Measurements from ENCODE around the gene ZACN.

Gene ZACN

GRCh38 chr17:76081295-76082210 lies 2.6 kb downstream of the ZACN start:
- DNase-seq (ENCODE audit: low read depth in 1 of 2, low spot score in 1 of 2): no peak

DNA sequence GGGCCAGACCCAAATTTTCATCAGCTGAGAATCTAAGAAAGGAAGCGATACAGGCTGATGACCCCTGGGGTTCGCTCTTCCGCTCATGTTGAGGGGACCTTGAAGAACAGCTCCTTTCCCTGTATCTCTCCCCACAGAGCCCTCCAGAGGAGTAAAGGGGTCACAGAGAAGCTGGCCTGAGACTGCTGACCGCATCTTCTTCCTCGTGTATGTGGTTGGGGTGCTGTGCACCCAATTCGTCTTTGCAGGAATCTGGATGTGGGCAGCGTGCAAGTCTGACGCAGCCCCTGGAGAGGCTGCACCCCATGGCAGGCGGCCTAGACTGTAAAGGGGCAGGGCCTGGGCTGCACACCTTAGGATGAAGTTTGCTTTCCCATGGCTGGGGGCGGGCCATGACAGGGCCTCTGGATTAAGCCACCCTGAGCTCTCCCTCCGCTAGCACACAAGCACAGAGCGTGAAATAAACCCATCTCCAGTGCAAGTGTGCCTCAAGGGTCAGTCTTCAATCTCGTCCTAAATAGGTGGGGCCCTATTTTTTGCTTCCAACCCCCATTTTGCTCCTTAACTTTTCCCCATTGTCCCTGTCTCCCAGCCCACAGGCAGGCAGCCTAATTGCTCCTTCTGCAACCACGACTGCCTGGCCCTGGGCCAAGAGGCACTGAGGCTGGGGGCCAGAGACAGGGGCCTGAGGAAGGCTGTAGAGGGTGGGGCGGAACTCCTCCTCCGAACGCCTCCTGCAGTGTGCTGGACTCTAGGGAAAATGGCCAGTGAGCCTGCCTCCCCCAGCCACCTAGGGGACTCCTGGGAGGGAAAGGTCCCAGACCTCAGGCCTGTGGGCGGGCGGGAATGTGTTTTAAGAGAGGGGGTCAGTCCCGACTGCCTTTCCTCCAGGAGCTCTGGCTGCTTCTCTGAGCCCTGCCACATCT lies 3.6 kb downstream of the ZACN start:
- DNase-seq (ENCODE audit: low read depth in 1 of 2, low spot score in 1 of 2): no peak

DNA sequence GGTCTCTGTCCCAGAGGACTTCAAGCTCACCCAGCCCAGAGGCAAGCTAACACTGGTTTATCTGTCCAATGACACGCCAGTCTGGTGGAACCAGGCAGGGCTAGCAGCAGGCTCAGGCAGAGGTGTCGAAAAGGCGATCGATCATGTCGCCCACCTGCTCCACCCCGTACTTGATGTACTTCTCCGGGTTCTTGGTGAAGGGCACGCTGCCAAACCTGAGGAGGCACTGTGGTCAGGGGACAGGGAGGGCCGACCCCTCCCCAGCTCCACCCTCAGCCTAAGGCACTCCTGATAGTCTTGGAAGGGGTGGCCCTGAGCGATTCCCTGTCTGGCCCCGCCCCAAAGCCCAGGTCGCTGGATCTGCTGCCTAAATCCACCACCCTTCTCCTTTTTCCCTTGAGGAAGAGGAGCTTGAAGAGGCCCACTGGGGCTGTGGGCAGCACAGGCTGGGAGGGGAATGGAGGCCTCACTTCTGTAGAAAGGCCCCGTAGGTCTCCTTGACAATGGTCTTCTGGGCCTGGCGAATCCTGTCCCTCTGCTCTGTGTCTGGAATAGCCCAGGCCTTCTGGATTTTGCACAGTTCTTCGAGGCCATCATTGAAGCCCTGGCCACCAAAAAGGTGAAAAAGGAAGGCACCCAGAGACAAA lies 4.7 kb downstream of the ZACN start:
- DNase-seq (ENCODE audit: low read depth in 1 of 2, low spot score in 1 of 2): no peak

- no peak for DNase-seq (ENCODE audit: low read depth in 1 of 2, low spot score in 1 of 2)
Measured at GRCh38 chr17:76085066-76085730, 6.2 kb downstream of the ZACN start.

DNA sequence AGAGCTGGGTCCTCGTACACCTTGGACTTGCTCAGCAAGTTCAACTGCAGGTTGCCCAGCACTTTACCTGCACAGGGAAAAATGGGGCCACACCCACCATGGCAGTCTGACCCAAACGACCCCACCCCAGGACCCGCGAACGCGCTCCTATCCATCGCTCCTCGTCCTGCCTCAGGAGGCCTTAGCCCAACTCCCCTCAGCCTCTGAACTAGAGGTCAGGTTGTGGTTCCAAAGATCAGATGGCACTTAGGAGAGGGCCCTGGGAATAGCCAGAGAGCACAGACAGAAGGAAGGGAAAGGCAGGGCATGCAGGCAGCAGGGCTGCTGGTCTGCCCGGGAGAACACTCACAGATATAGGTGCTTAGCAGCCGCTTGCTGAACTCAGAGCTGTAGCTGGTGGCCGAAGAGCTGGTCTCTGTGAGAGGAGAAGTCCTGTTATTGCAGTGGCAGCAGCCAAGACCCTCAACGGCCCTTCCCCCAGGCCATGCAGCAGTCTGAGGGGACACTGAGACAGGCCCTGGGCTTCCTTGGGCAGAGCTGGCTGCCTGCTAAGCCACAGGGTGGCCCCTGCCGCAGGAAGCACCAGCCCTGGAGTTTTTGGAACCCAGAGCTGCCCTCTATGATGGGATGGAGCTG lies 6.9 kb downstream of the ZACN start:
- DNase-seq (ENCODE audit: low read depth in 1 of 2, low spot score in 1 of 2): no peak

GRCh38 chr17:76086384-76086783 lies 7.4 kb downstream of the ZACN start:
- DNase-seq (ENCODE audit: low read depth in 1 of 2, low spot score in 1 of 2): no peak

DNA sequence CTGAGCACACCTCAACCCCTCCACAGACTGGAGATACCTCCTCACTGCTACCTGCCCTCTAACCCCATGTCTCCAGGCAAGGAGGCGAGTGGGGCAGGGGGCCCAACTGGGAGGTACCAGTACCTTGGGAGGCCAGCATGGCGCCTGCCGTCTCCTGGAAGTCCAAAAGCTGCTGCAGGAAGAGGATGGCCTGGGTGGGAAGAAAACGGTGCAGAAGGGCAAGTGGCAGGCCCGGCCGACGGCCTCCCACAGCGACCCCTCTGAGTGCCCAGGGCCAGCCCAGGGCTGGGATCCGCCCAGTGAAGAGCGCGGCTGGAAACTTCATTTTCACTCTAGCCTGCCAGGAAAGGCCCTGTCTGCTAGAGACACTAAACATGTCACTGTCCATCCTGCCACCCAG lies 8.5 kb downstream of the ZACN start:
- DNase-seq (ENCODE audit: low read depth in 1 of 2, low spot score in 1 of 2): no peak

GRCh38 chr17:76088041-76088867 lies 9.3 kb downstream of the ZACN start:
- no peak for DNase-seq (ENCODE audit: low read depth in 1 of 2, low spot score in 1 of 2)

DNA sequence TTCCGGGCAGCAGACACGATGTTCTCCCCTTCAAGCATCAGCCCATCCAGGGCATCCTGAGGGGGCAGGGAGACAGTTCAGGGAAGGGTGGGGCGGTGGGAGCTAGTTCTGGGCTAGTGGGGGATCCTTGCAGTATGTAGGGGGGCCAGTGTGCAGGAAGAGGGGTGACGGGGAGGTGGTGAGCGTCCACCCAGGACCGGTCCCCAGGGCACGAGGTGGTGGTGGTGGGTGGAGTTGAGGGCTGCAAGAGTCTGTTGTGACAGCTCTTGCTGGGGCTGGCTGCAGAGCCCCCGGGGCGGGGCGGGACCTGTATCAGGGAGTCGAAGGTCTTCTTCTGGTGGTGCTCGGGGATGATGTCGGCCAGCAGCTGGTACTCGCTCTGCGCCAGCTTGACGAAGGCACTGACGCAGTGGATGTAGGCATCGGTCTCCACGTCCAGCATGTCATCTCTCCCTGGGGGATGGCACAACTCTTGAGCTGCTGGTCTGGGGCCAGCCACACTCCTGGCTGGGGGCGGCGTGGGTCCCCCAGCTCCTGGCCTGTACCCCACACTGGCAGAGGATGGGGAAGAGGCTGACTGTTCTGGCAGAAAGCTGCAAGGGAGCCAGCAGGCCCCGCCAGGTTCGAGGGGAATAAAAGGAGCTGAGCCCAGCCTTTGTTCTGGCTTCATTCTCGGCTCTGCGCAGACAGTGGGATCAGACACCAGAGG lies 10.0 kb downstream of the ZACN start:
- no peak for DNase-seq (ENCODE audit: low read depth in 1 of 2, low spot score in 1 of 2)

DNA sequence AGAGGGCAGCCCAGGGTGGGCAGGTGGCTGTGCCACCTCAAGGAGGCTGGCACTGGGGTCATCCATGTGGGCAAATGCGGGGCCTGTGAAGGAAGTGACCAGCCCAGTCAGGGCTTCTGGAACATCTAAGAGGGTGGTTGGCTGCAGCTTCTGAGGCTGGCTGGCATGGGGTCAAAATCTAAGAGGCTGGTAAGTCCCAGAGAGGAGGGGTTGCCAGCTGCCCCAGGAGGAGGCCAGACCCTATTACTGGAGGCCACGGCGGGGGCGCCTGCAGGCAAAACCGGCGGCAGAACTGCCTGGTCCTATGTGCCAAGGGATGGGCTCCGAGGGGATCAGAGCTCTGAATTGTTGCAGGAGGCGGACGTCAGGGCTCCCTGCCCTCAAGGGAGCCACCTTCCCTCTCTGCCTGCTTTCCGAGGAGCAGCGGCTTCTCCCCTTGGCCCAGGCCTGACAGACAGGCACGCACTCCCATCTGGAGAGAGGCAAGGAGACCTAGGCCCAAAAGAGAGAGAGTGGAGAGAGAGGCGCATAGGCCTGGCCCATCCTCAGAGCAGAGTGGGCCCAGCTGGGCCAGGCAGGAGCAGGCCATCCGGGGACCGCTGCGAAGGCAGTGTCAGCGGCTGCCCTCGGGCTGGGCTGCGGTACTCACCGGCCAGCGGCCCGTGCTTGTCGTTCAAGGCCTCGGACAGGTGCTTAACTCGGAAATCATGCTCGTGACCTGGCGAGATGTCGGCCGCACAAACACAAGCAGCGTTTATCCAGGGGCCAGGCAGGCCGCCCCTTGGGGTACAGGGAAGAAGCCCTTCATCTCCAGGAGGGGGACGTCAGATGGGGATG lies 10.9 kb downstream of the ZACN start:
- no peak for DNase-seq (ENCODE audit: low read depth in 1 of 2, low spot score in 1 of 2)

DNA sequence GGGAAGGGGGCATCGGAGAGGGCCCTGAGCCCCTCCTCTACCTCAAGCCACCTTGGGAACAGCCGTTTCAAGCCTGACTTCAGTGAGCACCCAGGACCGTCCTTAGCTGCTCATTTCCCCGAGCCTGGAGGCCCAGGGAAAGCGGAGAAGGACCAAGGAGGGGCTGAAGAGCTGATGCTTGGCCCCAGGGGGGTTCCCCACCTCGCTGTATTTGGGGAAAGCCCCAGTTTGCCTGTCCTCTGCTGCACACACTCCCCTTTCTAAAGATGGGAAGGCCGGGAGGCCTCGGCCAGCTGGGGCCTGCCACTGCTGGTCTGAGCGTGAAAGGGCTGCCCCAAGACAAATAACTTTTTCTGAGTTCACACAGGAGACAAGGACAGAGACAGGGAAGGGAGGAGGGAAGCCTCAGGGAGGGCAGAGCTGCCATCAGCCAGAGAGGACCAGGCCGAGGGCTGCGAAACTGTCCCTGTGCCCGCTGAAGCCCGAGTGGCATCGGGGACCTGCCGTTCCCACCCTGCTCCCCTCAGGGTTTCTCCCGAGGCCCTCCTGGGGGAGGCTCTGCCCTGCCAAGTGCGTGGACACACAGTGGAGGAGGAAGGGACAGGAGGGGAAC lies 11.6 kb downstream of the ZACN start:
- no peak for DNase-seq (ENCODE audit: low read depth in 1 of 2, low spot score in 1 of 2)

DNA sequence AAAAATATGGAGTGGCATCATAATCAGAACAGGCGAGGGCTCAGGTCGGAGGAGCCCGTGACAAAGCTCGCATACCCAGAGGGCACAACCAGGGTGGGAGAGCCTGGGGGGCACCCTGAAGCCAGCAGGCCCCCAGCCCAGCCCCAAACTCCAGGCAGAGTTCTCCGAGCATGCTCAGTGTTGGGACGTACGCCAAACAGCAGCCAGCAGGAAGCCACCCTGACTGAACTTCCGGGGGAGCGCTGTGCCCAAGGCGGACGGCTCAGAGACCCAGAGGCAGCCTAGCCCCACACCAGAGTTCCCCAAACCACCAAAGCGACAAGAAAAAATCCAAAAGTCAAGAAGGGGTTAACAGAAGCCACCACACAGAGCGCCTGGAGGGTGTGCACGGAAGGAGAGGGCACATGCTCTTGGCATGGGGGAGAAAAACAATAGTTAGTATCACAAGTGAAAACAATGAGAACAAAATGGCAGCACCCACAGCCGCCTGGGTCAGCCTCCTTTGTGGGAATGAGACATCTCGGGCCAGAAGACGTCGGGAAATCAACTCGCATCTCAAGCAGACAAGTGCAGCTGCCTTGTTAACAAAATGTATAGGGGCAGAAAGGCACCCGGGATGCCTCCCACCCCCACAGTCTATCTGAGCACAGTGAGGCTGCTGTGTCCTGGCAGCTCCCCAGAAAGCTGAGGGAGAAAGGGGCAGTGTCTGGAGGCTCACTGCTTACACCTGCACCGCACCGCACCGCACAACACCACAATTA lies 12.7 kb downstream of the ZACN start:
- no peak for DNase-seq (ENCODE audit: low read depth in 1 of 2, low spot score in 1 of 2)

GRCh38 chr17:76092526-76093413 lies 13.8 kb downstream of the ZACN start:
- no peak for DNase-seq (ENCODE audit: low read depth in 1 of 2, low spot score in 1 of 2)

- no peak for DNase-seq (ENCODE audit: low read depth in 1 of 2, low spot score in 1 of 2)
Measured at GRCh38 chr17:76094046-76094445, 15.1 kb downstream of the ZACN start.

GRCh38 chr17:76095943-76096342 lies 17.0 kb downstream of the ZACN start:
- DNase-seq (ENCODE audit: low read depth in 1 of 2, low spot score in 1 of 2): no peak

DNA sequence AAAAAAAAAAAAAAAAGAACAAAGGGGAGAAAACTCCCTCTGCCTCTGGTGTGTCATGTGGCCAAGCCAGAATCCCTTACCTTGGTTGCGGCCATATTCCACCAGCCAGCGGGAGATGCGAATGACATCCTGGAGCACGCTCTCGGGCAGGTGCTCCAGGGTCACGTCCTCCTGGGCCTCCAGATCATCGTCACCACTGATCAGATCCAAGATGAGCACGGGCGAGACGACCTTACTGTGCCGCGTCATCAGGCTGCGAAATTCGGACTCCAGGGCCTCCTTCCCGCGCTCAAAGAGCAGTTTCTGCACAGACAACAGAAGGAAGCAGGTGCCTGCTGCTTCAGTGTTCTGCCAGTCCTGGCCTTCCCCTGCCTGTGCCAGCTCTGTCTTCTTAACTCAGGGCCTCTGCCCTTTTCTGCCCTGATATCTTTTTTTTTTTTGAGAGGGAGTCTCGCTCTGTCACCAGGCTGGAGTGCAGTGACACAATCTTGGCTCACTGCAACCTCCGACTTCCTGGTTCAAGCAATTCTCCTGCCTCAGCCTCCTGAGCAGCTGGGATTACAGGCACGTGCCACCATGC lies 18.8 kb downstream of the ZACN start:
- no peak for DNase-seq (ENCODE audit: low read depth in 1 of 2, low spot score in 1 of 2)

Measured in stimulated activated CD4-positive, alpha-beta T cell treated with anti-CD3 and anti-CD28 coated beads, Interleukin-15, amount 100 ng/mL, for 1 hour (primary cell).